ENCODE results near the gene CCDC178. TPM values are rescaled to one million over a fixed set of nuclear protein-coding genes. Genes with fewer than 3 reads are reported as not detected.

CCDC178 gene
- total RNA-seq, 1 experiment from 2014 or later = not detected

- BruUV-seq (replicated peaks) = no TSS peak
- no peak overlapping the region for H3K4me2 ChIP-seq (ENCODE audit: low read length)
Observed at GRCh38 chr18:33183136-33183535, 257.4 kb downstream of the CCDC178 start.

More at GRCh38 chr18:33183136-33183535, 257.4 kb downstream of the CCDC178 start:
- ChIA-PET RAD21 (ENCODE audit: low non-redundant PET in 1 of 2, low total read pairs in 2 of 2, uncharacterized antibody in 2 of 2, unreplicated experiment in 2 of 2) (no interaction called here), POLR2A (no interaction called here), CTCF (no interaction called here)
- Histone ChIP-seq H3K9me3 (ENCODE audit: control insufficient read depth in 1 of 2, insufficient read depth in 1 of 2, low read depth in 1 of 2, low read length in 2 of 2) (peaks cover 0 to 4% of the 10 kb centered on the region in 2 experiments; a peak in 2 of 4 replicates), H2AFZ (ENCODE audit: low read depth, low read length, poor library complexity, severe bottlenecking) (no peak overlapping the region), H3K4me1 (ENCODE audit: control insufficient read depth in 1 of 2, insufficient read depth in 2 of 2, low read length in 2 of 2) (no peaks in the 10 kb centered on the region), H3K4me3 (replicated peaks in 1 of 2; ENCODE audit: low read depth in 1 of 2, low read length in 2 of 2) (no peak overlapping the region), H3K27me3 (ENCODE audit: insufficient read depth, low read length) (no peaks in the 10 kb centered on the region), H3K9ac (ENCODE audit: low read length) (no peak overlapping the region), H3K9me2 (ENCODE audit: insufficient read depth) (no peaks in the 10 kb centered on the region), H3K79me2 (ENCODE audit: insufficient read depth, low read length) (no peaks in the 10 kb centered on the region), H4K20me1 (ENCODE audit: insufficient read depth) (no peaks in the 10 kb centered on the region), H3K27ac (ENCODE audit: low read depth, low read length) (no peak overlapping the region), H3K36me3 (ENCODE audit: control insufficient read depth in 1 of 2, insufficient read depth in 2 of 2, low read length in 2 of 2) (no peaks in the 10 kb centered on the region)
- TF ChIP-seq ELF1 (IDR thresholded peaks at IDR 0.05; ENCODE audit: borderline replicate concordance, low read depth) = no peak
- TF ChIP-seq YY1 (IDR thresholded peaks at IDR 0.05; ENCODE audit: extremely low read depth, insufficient replicate concordance, low read depth, low read length) = no peak
- TF ChIP-seq EZH2phosphoT487 (IDR thresholded peaks at IDR 0.05; ENCODE audit: borderline replicate concordance) = no peak
- no peak for TF ChIP-seq MAX (IDR thresholded peaks at IDR 0.05)
- TF ChIP-seq RAD21 (IDR thresholded peaks at IDR 0.05; ENCODE audit: low read depth) = no peak
- TF ChIP-seq ZFX (IDR thresholded peaks at IDR 0.05) = no peak
- TF ChIP-seq REST (IDR thresholded peaks at IDR 0.05; ENCODE audit: low read depth) = no peak
- TF ChIP-seq EGR1 (IDR thresholded peaks at IDR 0.05; ENCODE audit: low read depth) = no peak
- no peak for TF ChIP-seq CBX3 (IDR thresholded peaks at IDR 0.05; ENCODE audit: low read depth)
- TF ChIP-seq EZH2 (IDR thresholded peaks at IDR 0.05) = no peak
- no peak for TF ChIP-seq TCF7L2 (IDR thresholded peaks at IDR 0.05; ENCODE audit: borderline replicate concordance, extremely low read depth, insufficient read depth, insufficient read length)
- no peak for TF ChIP-seq ZNF274 (IDR thresholded peaks at IDR 0.05; ENCODE audit: low read depth, low read length)
- no peak for TF ChIP-seq FOSL1 (IDR thresholded peaks at IDR 0.05; ENCODE audit: low read depth)
- TF ChIP-seq POLR2A (IDR thresholded peaks at IDR 0.05; ENCODE audit: borderline replicate concordance, extremely low read depth, insufficient read depth, insufficient read length) = no peak
- TF ChIP-seq JUND (IDR thresholded peaks at IDR 0.05) = no peak
- no peak for TF ChIP-seq CTCF (IDR thresholded peaks at IDR 0.05 in 2 of 3, conservative IDR thresholded peaks at IDR 0.05 in 1 of 3; ENCODE audit: borderline replicate concordance in 1 of 3, insufficient read depth in 1 of 3, low read depth in 2 of 3, low read length in 2 of 3)
- no peak for TF ChIP-seq CEBPB (IDR thresholded peaks at IDR 0.05; ENCODE audit: low read depth)
- TF ChIP-seq SP1 (IDR thresholded peaks at IDR 0.05; ENCODE audit: low read depth) = no peak
- no peak for TF ChIP-seq POLR2AphosphoS5 (IDR thresholded peaks at IDR 0.05; ENCODE audit: low read depth, low read length)
- TF ChIP-seq ATF3 (IDR thresholded peaks at IDR 0.05) = no peak
- DNase-seq (ENCODE audit: low read depth, low spot score) = no peak
- ATAC-seq = no peak
- intact Hi-C loops (cut with micrococcal nuclease) = loop anchor here (10.0 kb wide), 1 partner anchor 62 kb away; no protein-coding TSS in a partner anchor

All from HCT116 (cell line).